ENCODE data around the gene PRKAB1. TPM values are rescaled to one million over a fixed set of nuclear protein-coding genes. Genes with fewer than 3 reads are reported as not detected.

Gene PRKAB1
- total RNA-seq, 1 experiment from 2014 or later = 32.3 TPM

- no peak for TF ChIP-seq AFF4 (CRISPR knock-in tag; IDR thresholded peaks at IDR 0.05; ENCODE audit: borderline replicate concordance)
Measured at GRCh38 chr12:119679081-119679480, 11.1 kb downstream of the PRKAB1 start (continued).

GRCh38 chr12:119679490-119679889, 11.6 kb downstream of the PRKAB1 start:
- peaks cover 67% of the 10 kb centered on the region for H3K36me3 Mint-ChIP-seq
- peaks cover 18% of the 10 kb centered on the region for H3K4me1 Mint-ChIP-seq
- no peaks in the 10 kb centered on the region for H3K9me3 Mint-ChIP-seq
- no peaks in the 10 kb centered on the region for H3K27me3 Mint-ChIP-seq (ENCODE audit: low read depth)
- H3K4me3 Mint-ChIP-seq = no peak overlapping the region
- peak overlapping the region; percentile 27; the same call in 1 of the 2 replicates for H3K27ac Mint-ChIP-seq
- CTCF ChIA-PET = interaction anchor here (0.8 to 4.0 kb wide), 2 partner anchors 16 to 37 kb away, joined by 4 to 12 read pairs; no protein-coding TSS in a partner anchor
- POLR2A ChIA-PET = interaction anchor here (1.3 kb wide), 1 partner anchor 10 kb away, joined by 5 read pairs; no protein-coding TSS in a partner anchor
- DNase-seq (ENCODE audit: low spot score) (no peak), ATAC-seq (peak; percentile 26; the same call in 1 of the 2 replicates)
- TF ChIP-seq ERG (CRISPR knock-in tag; IDR thresholded peaks at IDR 0.05) = no peak
- no peak for TF ChIP-seq ZNF219 (CRISPR knock-in tag; IDR thresholded peaks at IDR 0.05; ENCODE audit: borderline replicate concordance)
- TF ChIP-seq IRF1 (CRISPR knock-in tag; IDR thresholded peaks at IDR 0.05) = no peak

- ChIA-PET POLR2A (no interaction called here), CTCF (interaction anchor here (2.3 to 3.5 kb wide), 2 partner anchors 14 to 38 kb away, joined by 11 to 15 read pairs; no protein-coding TSS in a partner anchor)
- Mint-ChIP-seq H3K27ac (no peak overlapping the region; the same call in 1 of the 2 replicates), H3K36me3 (peaks cover 59% of the 10 kb centered on the region), H3K27me3 (ENCODE audit: low read depth) (no peaks in the 10 kb centered on the region), H3K4me1 (peaks cover 18% of the 10 kb centered on the region), H3K9me3 (no peaks in the 10 kb centered on the region), H3K4me3 (no peak overlapping the region)
- ATAC-seq (no peak), DNase-seq (ENCODE audit: low spot score) (no peak)
- TF ChIP-seq STAT6 (CRISPR knock-in tag; conservative IDR thresholded peaks at IDR 0.05; ENCODE audit: low read depth) = no peak
- TF ChIP-seq SMAD3 (CRISPR knock-in tag; IDR thresholded peaks at IDR 0.05; ENCODE audit: borderline replicate concordance) = no peak
- no peak for TF ChIP-seq PRDM15 (CRISPR knock-in tag; IDR thresholded peaks at IDR 0.05)
- no peak for TF ChIP-seq MXD4 (CRISPR knock-in tag; IDR thresholded peaks at IDR 0.05; ENCODE audit: borderline replicate concordance)
- no peak for TF ChIP-seq ATF3 (CRISPR knock-in tag; conservative IDR thresholded peaks at IDR 0.05)
- no peak for TF ChIP-seq KAT7 (CRISPR knock-in tag; IDR thresholded peaks at IDR 0.05; ENCODE audit: borderline replicate concordance)
- no peak for TF ChIP-seq TEAD4 (CRISPR knock-in tag; IDR thresholded peaks at IDR 0.05)
- no peak for TF ChIP-seq IRF1 (CRISPR knock-in tag; IDR thresholded peaks at IDR 0.05)
- TF ChIP-seq ATF1 (CRISPR knock-in tag; IDR thresholded peaks at IDR 0.05) = no peak
- no peak for TF ChIP-seq ZNF263 (CRISPR knock-in tag; IDR thresholded peaks at IDR 0.05; ENCODE audit: low read depth)
- TF ChIP-seq CTCF (IDR thresholded peaks at IDR 0.05) = no peak
- TF ChIP-seq USF1 (CRISPR knock-in tag; IDR thresholded peaks at IDR 0.05) = no peak
Measured at GRCh38 chr12:119681111-119681510, 13.2 kb downstream of the PRKAB1 start.
